GM23338 (cell line): Measurements from ENCODE around the gene PEX19. TPM values are rescaled to one million over a fixed set of nuclear protein-coding genes. Genes with fewer than 3 reads are reported as not detected.

ENCODE experiments used
- ATAC-seq: fragments of 200-7000 bp; cut with Tn5 transposase; 3 replicates; pipeline ENCODE4 v1.9.1; 2020
- DNase-seq: peaks from one replicate; pipeline ENCODE4 v3.0.0-alpha.2; 2015; ENCODE audit warnings: low spot score
- H2AFZ ChIP-seq: fragments of 200-600 bp; sonication (generic); 2 replicates; pipeline ENCODE4 v1.8.0; 2016; ENCODE audit warnings: antibody characterized with exemption, mild to moderate bottlenecking, moderate library complexity
- H3F3A ChIP-seq: fragments of 200-600 bp; sonication (generic); replicated peaks from 2 replicates; pipeline ENCODE4 v1.8.0; 2017; ENCODE audit warnings: antibody characterized with exemption, mixed run types, low read depth
- H3K27ac ChIP-seq: fragments of 200-600 bp; sonication (generic); 2 replicates; pipeline ENCODE4 v1.6.1; 2016; ENCODE audit warnings: low read depth
- H3K27me3 ChIP-seq: fragments of 200-600 bp; sonication (generic); 2 replicates; pipeline ENCODE4 v1.8.0; 2016; ENCODE audit warnings: mild to moderate bottlenecking, mixed run types, moderate library complexity; ENCODE audit not compliant: insufficient read depth
- H3K36me3 ChIP-seq: fragments of 200-600 bp; sonication (generic); 2 replicates; pipeline ENCODE4 v1.8.0; 2016; ENCODE audit warnings: mild to moderate bottlenecking; ENCODE audit not compliant: insufficient read depth
- H3K4me1 ChIP-seq: fragments of 200-600 bp; sonication (generic); 2 replicates; pipeline ENCODE4 v1.8.0; 2016; ENCODE audit warnings: mild to moderate bottlenecking, moderate library complexity; ENCODE audit not compliant: insufficient read depth
- H3K4me2 ChIP-seq: fragments of 200-600 bp; sonication (generic); 2 replicates; pipeline ENCODE4 v1.7.1; 2017; ENCODE audit warnings: mixed run types
- H3K4me3 ChIP-seq: fragments of 200-600 bp; sonication (generic); 2 replicates; pipeline ENCODE4 v1.6.1; 2016; ENCODE audit warnings: mixed run types
- H3K79me2 ChIP-seq: fragments of 200-600 bp; sonication (generic); replicated peaks from 2 replicates; pipeline ENCODE4 v1.8.0; 2017; ENCODE audit warnings: mild to moderate bottlenecking; ENCODE audit not compliant: insufficient read depth
- H3K9me2 ChIP-seq: fragments of 200-600 bp; sonication (generic); 2 replicates; pipeline ENCODE4 v1.8.0; 2017; ENCODE audit not compliant: insufficient read depth
- H4K20me1 ChIP-seq: fragments of 200-600 bp; sonication (generic); replicated peaks from 2 replicates; pipeline ENCODE4 v1.8.0; 2017; ENCODE audit warnings: mild to moderate bottlenecking; ENCODE audit not compliant: insufficient read depth
- H3K27ac Mint-ChIP-seq: 2 replicates; pipeline ENCODE4 v1.8.0; 2020; ENCODE audit warnings: inconsistent platforms, mild to moderate bottlenecking, moderate library complexity, mixed read lengths
- H3K27me3 Mint-ChIP-seq: 3 replicates; pipeline ENCODE4 v1.8.0; 2022; ENCODE audit warnings: low read depth, mild to moderate bottlenecking, moderate library complexity, mixed read lengths, inconsistent platforms; ENCODE audit not compliant: insufficient read depth, poor library complexity
- H3K36me3 Mint-ChIP-seq: 3 replicates; pipeline ENCODE4 v1.8.0; 2021; ENCODE audit warnings: low read depth, mild to moderate bottlenecking, inconsistent platforms, moderate library complexity, mixed read lengths
- H3K4me1 Mint-ChIP-seq: 3 replicates; pipeline ENCODE4 v1.8.0; 2020; ENCODE audit warnings: mild to moderate bottlenecking, inconsistent platforms, mixed read lengths
- H3K4me3 Mint-ChIP-seq: 3 replicates; pipeline ENCODE4 v1.8.0; 2021; ENCODE audit warnings: moderate library complexity, mild to moderate bottlenecking, inconsistent platforms, mixed read lengths
- H3K9me3 Mint-ChIP-seq: 3 replicates; pipeline ENCODE4 v1.8.0; 2020; ENCODE audit warnings: moderate library complexity, mild to moderate bottlenecking, inconsistent platforms, mixed read lengths
- CREB1 ChIP-seq: fragments of 250-450 bp; sonication (Bioruptor Pico); IDR thresholded peaks from 2 replicates; pipeline ENCODE4 v1.5.0; 2020; ENCODE audit warnings: low read depth, mild to moderate bottlenecking, moderate library complexity
- EZH2 ChIP-seq: fragments of 200-600 bp; sonication (generic); IDR thresholded peaks from one replicate; pipeline ENCODE4 v1.8.0; 2017; ENCODE audit warnings: antibody characterized with exemption, mild to moderate bottlenecking, low read depth; ENCODE audit not compliant: unreplicated experiment
- JUNB ChIP-seq: IDR thresholded peaks from one replicate; pipeline ENCODE4 v1.6.1; 2016; ENCODE audit warnings: antibody characterized with exemption; ENCODE audit not compliant: unreplicated experiment
- NANOG ChIP-seq: IDR thresholded peaks from 2 replicates; pipeline ENCODE4 v1.6.1; 2016; ENCODE audit warnings: antibody characterized with exemption, borderline replicate concordance
- STAT1 ChIP-seq: IDR thresholded peaks from one replicate; pipeline ENCODE4 v1.6.1; 2016; ENCODE audit warnings: antibody characterized with exemption; ENCODE audit not compliant: unreplicated experiment
- ZNF331 ChIP-seq: fragments of 250-450 bp; sonication (Bioruptor Pico); IDR thresholded peaks from 2 replicates; pipeline ENCODE4 v1.5.0; 2020; ENCODE audit warnings: low read depth, mild to moderate bottlenecking, moderate library complexity
- polyA plus RNA-seq: library from polyadenylated mRNA; unstranded; fragments of >200 nt; fragmentation: Nextera tagmentation; extraction: Ambion mirVana; gene quantifications from 2 replicates; pipeline ENCODE4 v1.2.1, GENCODE V29; 2016
- total RNA-seq: library from RNA; depleted of rRNA; stranded (reverse); fragments of >200 nt; shearing (Covaris generic); gene quantifications from 2 replicates; pipeline ENCODE4 v1.2.3, GENCODE V29; 2014
- TF ChIP-seq, protein P1 (sequence below), 2 experiments: fragments of 200-600 bp in 1 of 2; sonication (generic) in 1 of 2; conservative IDR thresholded peaks; 2 replicates each; pipeline versions ENCODE4 v1.5.1 to v1.6.1; 2016 to 2017; ENCODE audit warnings: antibody characterized with exemption in 2 of 2, low read depth in 2 of 2, mild to moderate bottlenecking in 2 of 2, moderate library complexity in 1 of 2
- TF ChIP-seq, protein P2 (sequence below): IDR thresholded peaks from one replicate; pipeline ENCODE4 v1.6.1; 2018; ENCODE audit warnings: antibody characterized with exemption; ENCODE audit not compliant: unreplicated experiment
- TF ChIP-seq, protein P3 (sequence below): fragments of 250-450 bp; sonication (Bioruptor Pico); IDR thresholded peaks from 2 replicates; pipeline ENCODE4 v1.5.0; 2020; ENCODE audit warnings: mild to moderate bottlenecking, moderate library complexity

The PEX19 gene
- total and polyA plus RNA-seq, 2 experiments from 2014 or later, result 21.8 to 56.7 TPM

DNA sequence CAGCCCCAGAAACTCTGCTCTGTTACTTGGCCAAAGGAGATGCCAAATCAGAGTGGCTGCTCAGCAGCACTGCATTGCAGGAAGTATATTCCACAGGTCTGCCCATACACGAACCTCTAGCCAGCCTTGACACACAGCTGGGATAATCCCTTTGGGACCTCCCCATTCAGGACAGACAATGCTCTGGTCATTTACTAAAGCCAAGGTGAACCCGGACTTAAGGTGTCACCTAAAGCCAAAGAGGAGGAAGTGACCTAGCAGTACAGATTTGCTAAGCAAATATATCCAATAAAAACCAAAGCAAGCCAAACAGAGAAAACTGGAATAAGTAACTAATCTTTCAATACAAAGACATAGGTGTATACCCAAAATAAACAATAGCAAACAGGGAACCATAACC, 30.4 kb upstream of the PEX19 start:
- Histone ChIP-seq H3K9me2 (no peaks in the 10 kb centered on the region), H3K4me2 (no peak overlapping the region), H2AFZ (no peak overlapping the region), H3K27me3 (no peaks in the 10 kb centered on the region), H3K79me2 (peaks cover 14% of the 10 kb centered on the region), H3K27ac (no peak overlapping the region), H4K20me1 (0 out of 2 replicates have a peak, but pooled peaks cover 2% of the 10 kb centered on the region), H3K36me3 (peaks cover 45% of the 10 kb centered on the region), H3F3A (no peaks in the 10 kb centered on the region; the same call in 1 of the 2 replicates), H3K4me1 (no peaks in the 10 kb centered on the region), H3K4me3 (no peak overlapping the region)
- H3K27ac Mint-ChIP-seq, result no peak overlapping the region
- H3K4me1 Mint-ChIP-seq, result no peaks in the 10 kb centered on the region
- H3K27me3 Mint-ChIP-seq, result no peaks in the 10 kb centered on the region
- no peak for DNase-seq
- H3K36me3 Mint-ChIP-seq, result peaks cover 78% of the 10 kb centered on the region
- ATAC-seq, result no peak
- TF ChIP-seq, protein P1, sequence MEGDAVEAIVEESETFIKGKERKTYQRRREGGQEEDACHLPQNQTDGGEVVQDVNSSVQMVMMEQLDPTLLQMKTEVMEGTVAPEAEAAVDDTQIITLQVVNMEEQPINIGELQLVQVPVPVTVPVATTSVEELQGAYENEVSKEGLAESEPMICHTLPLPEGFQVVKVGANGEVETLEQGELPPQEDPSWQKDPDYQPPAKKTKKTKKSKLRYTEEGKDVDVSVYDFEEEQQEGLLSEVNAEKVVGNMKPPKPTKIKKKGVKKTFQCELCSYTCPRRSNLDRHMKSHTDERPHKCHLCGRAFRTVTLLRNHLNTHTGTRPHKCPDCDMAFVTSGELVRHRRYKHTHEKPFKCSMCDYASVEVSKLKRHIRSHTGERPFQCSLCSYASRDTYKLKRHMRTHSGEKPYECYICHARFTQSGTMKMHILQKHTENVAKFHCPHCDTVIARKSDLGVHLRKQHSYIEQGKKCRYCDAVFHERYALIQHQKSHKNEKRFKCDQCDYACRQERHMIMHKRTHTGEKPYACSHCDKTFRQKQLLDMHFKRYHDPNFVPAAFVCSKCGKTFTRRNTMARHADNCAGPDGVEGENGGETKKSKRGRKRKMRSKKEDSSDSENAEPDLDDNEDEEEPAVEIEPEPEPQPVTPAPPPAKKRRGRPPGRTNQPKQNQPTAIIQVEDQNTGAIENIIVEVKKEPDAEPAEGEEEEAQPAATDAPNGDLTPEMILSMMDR (conservative IDR thresholded peaks at IDR 0.05; ENCODE audit: low read depth in 2 of 2), result no peak
- TF ChIP-seq ZNF331, result no peak
- TF ChIP-seq, protein P2, sequence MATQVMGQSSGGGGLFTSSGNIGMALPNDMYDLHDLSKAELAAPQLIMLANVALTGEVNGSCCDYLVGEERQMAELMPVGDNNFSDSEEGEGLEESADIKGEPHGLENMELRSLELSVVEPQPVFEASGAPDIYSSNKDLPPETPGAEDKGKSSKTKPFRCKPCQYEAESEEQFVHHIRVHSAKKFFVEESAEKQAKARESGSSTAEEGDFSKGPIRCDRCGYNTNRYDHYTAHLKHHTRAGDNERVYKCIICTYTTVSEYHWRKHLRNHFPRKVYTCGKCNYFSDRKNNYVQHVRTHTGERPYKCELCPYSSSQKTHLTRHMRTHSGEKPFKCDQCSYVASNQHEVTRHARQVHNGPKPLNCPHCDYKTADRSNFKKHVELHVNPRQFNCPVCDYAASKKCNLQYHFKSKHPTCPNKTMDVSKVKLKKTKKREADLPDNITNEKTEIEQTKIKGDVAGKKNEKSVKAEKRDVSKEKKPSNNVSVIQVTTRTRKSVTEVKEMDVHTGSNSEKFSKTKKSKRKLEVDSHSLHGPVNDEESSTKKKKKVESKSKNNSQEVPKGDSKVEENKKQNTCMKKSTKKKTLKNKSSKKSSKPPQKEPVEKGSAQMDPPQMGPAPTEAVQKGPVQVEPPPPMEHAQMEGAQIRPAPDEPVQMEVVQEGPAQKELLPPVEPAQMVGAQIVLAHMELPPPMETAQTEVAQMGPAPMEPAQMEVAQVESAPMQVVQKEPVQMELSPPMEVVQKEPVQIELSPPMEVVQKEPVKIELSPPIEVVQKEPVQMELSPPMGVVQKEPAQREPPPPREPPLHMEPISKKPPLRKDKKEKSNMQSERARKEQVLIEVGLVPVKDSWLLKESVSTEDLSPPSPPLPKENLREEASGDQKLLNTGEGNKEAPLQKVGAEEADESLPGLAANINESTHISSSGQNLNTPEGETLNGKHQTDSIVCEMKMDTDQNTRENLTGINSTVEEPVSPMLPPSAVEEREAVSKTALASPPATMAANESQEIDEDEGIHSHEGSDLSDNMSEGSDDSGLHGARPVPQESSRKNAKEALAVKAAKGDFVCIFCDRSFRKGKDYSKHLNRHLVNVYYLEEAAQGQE, result no peak
- TF ChIP-seq, protein P3, sequence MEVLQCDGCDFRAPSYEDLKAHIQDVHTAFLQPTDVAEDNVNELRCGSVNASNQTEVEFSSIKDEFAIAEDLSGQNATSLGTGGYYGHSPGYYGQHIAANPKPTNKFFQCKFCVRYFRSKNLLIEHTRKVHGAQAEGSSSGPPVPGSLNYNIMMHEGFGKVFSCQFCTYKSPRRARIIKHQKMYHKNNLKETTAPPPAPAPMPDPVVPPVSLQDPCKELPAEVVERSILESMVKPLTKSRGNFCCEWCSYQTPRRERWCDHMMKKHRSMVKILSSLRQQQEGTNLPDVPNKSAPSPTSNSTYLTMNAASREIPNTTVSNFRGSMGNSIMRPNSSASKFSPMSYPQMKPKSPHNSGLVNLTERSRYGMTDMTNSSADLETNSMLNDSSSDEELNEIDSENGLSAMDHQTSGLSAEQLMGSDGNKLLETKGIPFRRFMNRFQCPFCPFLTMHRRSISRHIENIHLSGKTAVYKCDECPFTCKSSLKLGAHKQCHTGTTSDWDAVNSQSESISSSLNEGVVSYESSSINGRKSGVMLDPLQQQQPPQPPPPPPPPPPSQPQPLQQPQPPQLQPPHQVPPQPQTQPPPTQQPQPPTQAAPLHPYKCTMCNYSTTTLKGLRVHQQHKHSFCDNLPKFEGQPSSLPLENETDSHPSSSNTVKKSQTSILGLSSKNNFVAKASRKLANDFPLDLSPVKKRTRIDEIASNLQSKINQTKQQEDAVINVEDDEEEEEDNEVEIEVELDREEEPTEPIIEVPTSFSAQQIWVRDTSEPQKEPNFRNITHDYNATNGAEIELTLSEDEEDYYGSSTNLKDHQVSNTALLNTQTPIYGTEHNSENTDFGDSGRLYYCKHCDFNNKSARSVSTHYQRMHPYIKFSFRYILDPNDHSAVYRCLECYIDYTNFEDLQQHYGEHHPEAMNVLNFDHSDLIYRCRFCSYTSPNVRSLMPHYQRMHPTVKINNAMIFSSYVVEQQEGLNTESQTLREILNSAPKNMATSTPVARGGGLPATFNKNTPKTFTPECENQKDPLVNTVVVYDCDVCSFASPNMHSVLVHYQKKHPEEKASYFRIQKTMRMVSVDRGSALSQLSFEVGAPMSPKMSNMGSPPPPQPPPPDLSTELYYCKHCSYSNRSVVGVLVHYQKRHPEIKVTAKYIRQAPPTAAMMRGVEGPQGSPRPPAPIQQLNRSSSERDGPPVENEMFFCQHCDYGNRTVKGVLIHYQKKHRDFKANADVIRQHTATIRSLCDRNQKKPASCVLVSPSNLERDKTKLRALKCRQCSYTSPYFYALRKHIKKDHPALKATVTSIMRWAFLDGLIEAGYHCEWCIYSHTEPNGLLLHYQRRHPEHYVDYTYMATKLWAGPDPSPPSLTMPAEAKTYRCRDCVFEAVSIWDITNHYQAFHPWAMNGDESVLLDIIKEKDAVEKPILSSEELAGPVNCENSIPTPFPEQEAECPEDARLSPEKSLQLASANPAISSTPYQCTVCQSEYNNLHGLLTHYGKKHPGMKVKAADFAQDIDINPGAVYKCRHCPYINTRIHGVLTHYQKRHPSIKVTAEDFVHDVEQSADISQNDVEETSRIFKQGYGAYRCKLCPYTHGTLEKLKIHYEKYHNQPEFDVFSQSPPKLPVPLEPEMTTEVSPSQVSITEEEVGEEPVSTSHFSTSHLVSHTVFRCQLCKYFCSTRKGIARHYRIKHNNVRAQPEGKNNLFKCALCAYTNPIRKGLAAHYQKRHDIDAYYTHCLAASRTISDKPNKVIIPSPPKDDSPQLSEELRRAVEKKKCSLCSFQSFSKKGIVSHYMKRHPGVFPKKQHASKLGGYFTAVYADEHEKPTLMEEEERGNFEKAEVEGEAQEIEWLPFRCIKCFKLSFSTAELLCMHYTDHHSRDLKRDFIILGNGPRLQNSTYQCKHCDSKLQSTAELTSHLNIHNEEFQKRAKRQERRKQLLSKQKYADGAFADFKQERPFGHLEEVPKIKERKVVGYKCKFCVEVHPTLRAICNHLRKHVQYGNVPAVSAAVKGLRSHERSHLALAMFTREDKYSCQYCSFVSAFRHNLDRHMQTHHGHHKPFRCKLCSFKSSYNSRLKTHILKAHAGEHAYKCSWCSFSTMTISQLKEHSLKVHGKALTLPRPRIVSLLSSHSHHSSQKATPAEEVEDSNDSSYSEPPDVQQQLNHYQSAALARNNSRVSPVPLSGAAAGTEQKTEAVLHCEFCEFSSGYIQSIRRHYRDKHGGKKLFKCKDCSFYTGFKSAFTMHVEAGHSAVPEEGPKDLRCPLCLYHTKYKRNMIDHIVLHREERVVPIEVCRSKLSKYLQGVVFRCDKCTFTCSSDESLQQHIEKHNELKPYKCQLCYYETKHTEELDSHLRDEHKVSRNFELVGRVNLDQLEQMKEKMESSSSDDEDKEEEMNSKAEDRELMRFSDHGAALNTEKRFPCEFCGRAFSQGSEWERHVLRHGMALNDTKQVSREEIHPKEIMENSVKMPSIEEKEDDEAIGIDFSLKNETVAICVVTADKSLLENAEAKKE, result no peak
- no peak for TF ChIP-seq EZH2
- no peak for TF ChIP-seq CREB1 (CRISPR knock-in tag)
- TF ChIP-seq JUNB, result no peak
- no peak for TF ChIP-seq STAT1
- TF ChIP-seq NANOG, result no peak
- no peaks in the 10 kb centered on the region for H3K9me3 Mint-ChIP-seq
- no peak overlapping the region for H3K4me3 Mint-ChIP-seq
